AG04450 (cell line): ENCODE results near the gene HDAC7. TPM values are rescaled to one million over a fixed set of nuclear protein-coding genes. Genes with fewer than 3 reads are reported as not detected.

ENCODE experiments used
- CTCF ChIA-PET: fragments of 300-600, 350-600 bp; formaldehyde crosslinking; extraction: SDS; loops from one replicate; lab custom pipeline; 2022; ENCODE audit warnings: antibody characterized with exemption, inconsistent platforms; lab: Charles Lee
- POLR2A ChIA-PET: fragments of 350-600 bp; formaldehyde crosslinking; extraction: SDS; loops from one replicate; lab custom pipeline; 2021; ENCODE audit warnings: antibody characterized with exemption, inconsistent platforms; lab: Yijun Ruan, JAX
- DNase-seq: peaks from one replicate; pipeline ENCODE4 v3.0.0-alpha.2; 2011; ENCODE audit warnings: low read depth, low spot score
- H3K27ac ChIP-seq: one replicate; pipeline ENCODE4 v1.5.1; 2012; ENCODE audit warnings: low read depth, low read length, control low read depth
- H3K27me3 ChIP-seq: one replicate; pipeline ENCODE4 v1.6.0; 2012; ENCODE audit warnings: low read length; ENCODE audit not compliant: control insufficient read depth, insufficient read depth
- H3K4me3 ChIP-seq: 2 replicates; pipeline ENCODE4 v1.5.1; 2011; ENCODE audit warnings: mild to moderate bottlenecking, low read depth, low read length, control low read depth
- H3K9me3 ChIP-seq: 2 replicates; pipeline ENCODE4 v1.5.1; 2012; ENCODE audit warnings: low read length; ENCODE audit not compliant: control insufficient read depth, insufficient read depth
- CTCF ChIP-seq: IDR thresholded peaks from 2 replicates; pipeline ENCODE4 v1.5.1; 2011; ENCODE audit warnings: low read depth, low read length, control low read depth, inconsistent platforms
- polyA plus RNA-seq: library from polyadenylated mRNA; depleted of rRNA; stranded (reverse); fragments of >200 nt; gene quantifications from 2 replicates; pipeline ENCODE4 v1.2.3, GENCODE V29; 2011

Gene HDAC7
- polyA plus RNA-seq, 1 experiment: 17.1 TPM

- no peak for DNase-seq
- Histone ChIP-seq H3K27ac (peak overlapping the region; percentile 68), H3K9me3 (no peaks in the 10 kb centered on the region), H3K27me3 (no peaks in the 10 kb centered on the region), H3K4me3 (no peak overlapping the region)
- CTCF ChIA-PET: interaction anchor here (0.9 to 3.3 kb wide), 7 partner anchors 9 to 65 kb away, joined by 3 to 19 read pairs (median 3); partner anchors contain the start of gene SLC48A1
- POLR2A ChIA-PET: interaction anchor here (1.4 kb wide), 1 partner anchor 8 kb away, joined by 6 read pairs; no protein-coding TSS in a partner anchor
- no peak for TF ChIP-seq CTCF
Measured at GRCh38 chr12:47808574-47809365, 10.9 kb downstream of the HDAC7 start.

- no peak for DNase-seq
- no peaks in the 10 kb centered on the region for H3K27me3 ChIP-seq
- ChIA-PET CTCF (interaction anchor here (0.9 to 3.3 kb wide), 8 partner anchors 9 to 64 kb away, joined by 3 to 19 read pairs (median 3); partner anchors contain the start of gene SLC48A1), POLR2A (interaction anchor here (0.6 to 1.4 kb wide), 2 partner anchors 9 to 13 kb away, joined by 4 to 6 read pairs; no protein-coding TSS in a partner anchor)
- peak overlapping the region; percentile 68 for H3K27ac ChIP-seq
- no peak for TF ChIP-seq CTCF
- H3K4me3 ChIP-seq: no peak overlapping the region
- no peaks in the 10 kb centered on the region for H3K9me3 ChIP-seq
Measured at GRCh38 chr12:47808050-47808449, 11.7 kb downstream of the HDAC7 start.

GRCh38 chr12:47807338-47807737 lies 12.4 kb downstream of the HDAC7 start:
- no peak for DNase-seq
- Histone ChIP-seq H3K27ac (no peak overlapping the region), H3K9me3 (no peaks in the 10 kb centered on the region), H3K4me3 (no peak overlapping the region), H3K27me3 (no peaks in the 10 kb centered on the region)
- no peak for TF ChIP-seq CTCF
- CTCF ChIA-PET: interaction anchor here (1.1 to 3.3 kb wide), 3 partner anchors 10 to 31 kb away, joined by 3 to 19 read pairs (median 9); no protein-coding TSS in a partner anchor
- POLR2A ChIA-PET: interaction anchor here (1.4 kb wide), 1 partner anchor 10 kb away, joined by 6 read pairs; no protein-coding TSS in a partner anchor

GRCh38 chr12:47805417-47805816 lies 14.3 kb downstream of the HDAC7 start:
- DNase-seq: no peak
- Histone ChIP-seq H3K4me3 (no peak overlapping the region), H3K27ac (peak overlapping the region; percentile 47), H3K9me3 (no peaks in the 10 kb centered on the region), H3K27me3 (no peaks in the 10 kb centered on the region)
- CTCF ChIA-PET: interaction anchor here (0.9 to 2.5 kb wide), 3 partner anchors 12 to 141 kb away, joined by 3 to 9 read pairs (median 7); no protein-coding TSS in a partner anchor
- TF ChIP-seq CTCF: no peak
- POLR2A ChIA-PET: no interaction called here

- no peak for DNase-seq
- ChIA-PET CTCF (interaction anchor here (0.7 to 2.5 kb wide), 7 partner anchors 14 to 159 kb away, joined by 3 to 9 read pairs (median 3); partner anchors contain the start of gene TMEM106C), POLR2A (no interaction called here)
- Histone ChIP-seq H3K9me3 (no peaks in the 10 kb centered on the region), H3K27me3 (no peaks in the 10 kb centered on the region), H3K27ac (no peak overlapping the region), H3K4me3 (no peak overlapping the region)
- TF ChIP-seq CTCF: no peak
Measured at GRCh38 chr12:47804171-47804570, 15.5 kb downstream of the HDAC7 start.
